Left colon (tissue), 2 donors: Measurements from ENCODE around the gene AFDN. TPM values are rescaled to one million over a fixed set of nuclear protein-coding genes. Genes with fewer than 3 reads are reported as not detected.

Experiments
- ATAC-seq: fragments of 200-7000 bp; cut with Tn5 transposase; one replicate; pipeline ENCODE4 v1.9.1; 2020; ENCODE audit warnings: mild to moderate bottlenecking, moderate library complexity
- DNase-seq, 2 donors: peaks; one replicate each; pipeline ENCODE4 v3.0.0-alpha.2; 2020
- intact Hi-C, 2 donors: fragments of 100-400 bp; cut with DNase I in 1 of 2; cut with micrococcal nuclease in 1 of 2; formaldehyde crosslinking; loops; one replicate each; pipeline versions ENCODE4 v1.11.2 to v1.14.0; 2022; cut with DNase I, micrococcal nuclease
- total RNA-seq, 2 donors: library from RNA; stranded (reverse); fragmentation: NEBNext Ultra II Directional; extraction: Animal tissue kit (Norgen Biotek cat#: 25700); gene quantifications; one replicate each; pipeline ENCODE4 v1.2.1, GENCODE V29; 2021
- donor health status: DM: no; HTN: no; CAD: no.
- donor health status: DM: yes; HTN: yes; CAD: no.

AFDN gene
- total RNA-seq, 2 donors from 2014 or later, result 194 to 228 TPM

GRCh38 chr6:167981916-167982462 is 155.3 kb downstream of the AFDN start:
- intact Hi-C loops, result no loop called here
- no peak for ATAC-seq

GRCh38 chr6:167984144-167984719 is 157.5 kb downstream of the AFDN start:
- intact Hi-C loops, result no loop called here
- no peak for ATAC-seq
- DNase-seq, result no peak

More at GRCh38 chr6:167981916-167982462, 155.3 kb downstream of the AFDN start:
- DNase-seq, result no peak

GRCh38 chr6:167984876-167985604 is 158.3 kb downstream of the AFDN start:
- intact Hi-C loops, result no loop called here
- no peak for DNase-seq
- ATAC-seq, result no peak

GRCh38 chr6:167985911-167986595 is 159.3 kb downstream of the AFDN start:
- ATAC-seq, result no peak
- intact Hi-C loops, result no loop called here
- no peak for DNase-seq

GRCh38 chr6:167987396-167988153 is 160.9 kb downstream of the AFDN start:
- no peak for ATAC-seq
- no peak for DNase-seq
- intact Hi-C loops, result no loop called here

GRCh38 chr6:167988154-167988495 is 161.4 kb downstream of the AFDN start:
- intact Hi-C loops, result no loop called here
- no peak for ATAC-seq
- DNase-seq, result no peak

- intact Hi-C loops, result no loop called here
- no peak for ATAC-seq
- DNase-seq, result no peak
Observed at GRCh38 chr6:167988945-167989841, 162.5 kb downstream of the AFDN start.

GRCh38 chr6:167990016-167990945 is 163.6 kb downstream of the AFDN start:
- ATAC-seq, result no peak
- intact Hi-C loops, result no loop called here
- no peak for DNase-seq

GRCh38 chr6:167993169-167993568 is 166.5 kb downstream of the AFDN start:
- intact Hi-C loops, result no loop called here
- DNase-seq, result no peak
- no peak for ATAC-seq

- intact Hi-C loops, result no loop called here
- ATAC-seq (no peak), DNase-seq (no peak)
Observed at GRCh38 chr6:167993831-167994230, 167.1 kb downstream of the AFDN start.

- ATAC-seq (no peak), DNase-seq (no peak)
- intact Hi-C loops, result no loop called here
Observed at GRCh38 chr6:167995302-167995701, 168.6 kb downstream of the AFDN start.

- DNase-seq, result no peak
- intact Hi-C loops, result no loop called here
- no peak for ATAC-seq
Observed at GRCh38 chr6:167995731-167996151, 169.0 kb downstream of the AFDN start.

- no peak for DNase-seq
- intact Hi-C loops, result no loop called here
- ATAC-seq, result peak; percentile 54
Observed at GRCh38 chr6:167996424-167997199, 169.9 kb downstream of the AFDN start.

- intact Hi-C loops, result no loop called here
- DNase-seq, result no peak
- ATAC-seq, result no peak
Observed at GRCh38 chr6:167997642-167998041, 170.9 kb downstream of the AFDN start, which contains the start of gene KIF25. KIF25 (plus strand) TSS chr6:167997671; CDS start chr6:168029586, 31,915 bp downstream.

GRCh38 chr6:167998215-167998614 is 171.5 kb downstream of the AFDN start:
- ATAC-seq (no peak), DNase-seq (no peak)
- intact Hi-C loops, result no loop called here

GRCh38 chr6:168000198-168001028 is 173.7 kb downstream of the AFDN start:
- no peak for ATAC-seq
- intact Hi-C loops, result no loop called here
- no peak for DNase-seq
